Colon (tissue), 2 donors: ENCODE results near the gene YY2.
"Not testable (repeated sequence)": the region's sequence is repeated elsewhere in the genome, so short reads cannot be mapped to it uniquely, and the experiment has no call there.

Experiments
- FAIRE-seq: peaks from 2 replicates; lab custom pipeline; 2012; peaks lifted over from hg19 to GRCh38; lab: Jason Lieb, UNC
- donor health status: control.
- donor health status: control.

YY2 gene

GRCh38 chrX:21855937-21856415 lies at the start of gene YY2:
YY2 (plus strand) TSS chrX:21855987; CDS start chrX:21856485, 498 bp downstream.
- FAIRE-seq, result no peak

DNA sequence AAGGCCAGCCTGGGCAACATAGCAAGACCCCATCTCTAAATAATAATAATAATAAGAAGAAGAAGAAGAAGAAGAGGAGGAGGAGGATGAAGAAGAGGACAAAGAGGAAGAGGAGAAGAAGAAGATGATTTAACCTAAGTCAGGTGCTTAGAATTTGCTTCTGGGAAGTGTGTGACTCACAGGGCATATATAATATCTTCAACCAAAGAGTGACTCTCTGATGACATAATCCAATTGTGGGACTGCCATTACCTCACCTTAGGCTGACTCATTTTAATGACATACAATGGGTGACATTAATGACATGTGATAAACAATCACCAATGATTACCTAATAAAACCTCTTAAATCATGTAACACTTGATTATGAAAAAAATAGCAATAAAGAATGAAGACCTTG lies 49.1 kb upstream of the YY2 start:
- no peak for FAIRE-seq

GRCh38 chrX:21811832-21812231 lies 44.0 kb upstream of the YY2 start:
- no peak for FAIRE-seq

- FAIRE-seq, result no peak
These were observed 43.2 kb upstream of the YY2 start for GRCh38 chrX:21812628-21813027.

DNA sequence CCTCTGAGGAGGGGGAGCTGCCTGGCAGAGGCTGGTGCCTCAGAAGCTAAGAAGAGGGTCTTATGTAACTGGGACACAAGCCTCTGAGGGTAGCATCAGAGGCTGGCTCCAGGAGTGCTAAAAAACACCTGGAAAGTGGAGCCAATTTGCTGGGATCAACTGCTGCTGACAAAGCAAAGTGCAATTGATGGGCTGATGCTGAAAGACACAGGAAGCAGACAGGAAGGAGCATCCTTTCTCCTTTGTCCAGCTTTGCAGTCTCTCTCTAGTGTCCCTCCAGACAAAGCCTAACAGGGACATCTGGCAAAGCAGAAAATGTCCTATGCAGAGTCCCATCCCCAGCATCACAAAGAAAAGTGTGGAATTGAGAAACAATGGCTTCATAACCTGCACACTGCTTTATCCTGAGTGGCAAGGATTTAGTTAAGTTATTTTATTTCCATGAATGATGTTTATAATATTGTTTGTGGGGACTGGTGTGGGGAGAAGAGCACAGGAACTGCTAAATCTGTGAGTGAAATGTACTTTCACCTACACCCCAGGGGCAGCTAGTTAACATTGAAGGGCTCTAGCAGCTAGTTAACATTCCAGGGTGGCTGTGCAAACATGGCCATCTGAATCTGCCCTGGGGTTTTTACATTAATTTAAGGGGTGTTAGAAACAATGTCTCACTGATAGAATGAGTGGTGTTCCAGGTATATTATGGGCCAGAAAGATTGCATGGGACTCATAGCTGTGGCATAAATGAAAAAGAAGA lies 42.0 kb upstream of the YY2 start:
- no peak for FAIRE-seq

DNA sequence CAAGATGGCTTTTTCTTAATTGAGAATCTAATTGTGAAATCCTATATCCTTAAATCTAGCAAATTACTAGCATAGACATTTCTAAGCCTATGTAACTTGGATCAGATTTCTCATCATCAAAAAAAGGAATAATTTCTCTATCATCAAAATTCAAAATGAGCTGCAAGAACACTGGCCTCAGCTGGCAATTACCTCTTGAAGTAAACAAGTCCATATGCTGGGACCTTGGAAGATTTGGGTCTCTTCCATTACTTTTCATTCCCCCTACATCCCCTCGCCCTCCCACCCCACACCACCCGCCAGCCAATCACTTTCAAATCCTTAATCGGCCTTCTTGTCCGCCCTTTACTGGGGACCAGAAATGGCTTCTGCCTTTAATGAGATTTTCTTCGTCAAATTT lies 39.7 kb upstream of the YY2 start:
- FAIRE-seq, result no peak

DNA sequence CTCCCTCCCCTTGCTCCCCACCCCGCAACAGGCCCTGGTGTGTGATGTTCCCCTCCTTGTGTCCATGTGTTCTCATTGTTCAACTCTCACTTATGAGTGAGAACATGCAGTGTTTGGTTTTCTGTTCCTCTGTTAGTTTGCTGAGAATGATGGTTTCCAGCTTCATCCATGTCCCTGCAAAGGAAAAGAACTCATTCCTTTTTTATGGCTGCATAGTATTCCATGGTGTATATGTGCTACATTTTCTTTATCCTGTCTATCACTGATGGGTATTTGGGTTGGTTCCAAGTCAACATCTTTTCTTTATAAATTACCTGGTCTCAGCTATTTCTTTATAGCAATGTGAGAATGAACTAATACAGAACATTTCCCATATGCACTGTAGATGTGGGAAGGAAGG lies 35.6 kb upstream of the YY2 start:
- FAIRE-seq, result not testable (repeated sequence)

- no peak for FAIRE-seq
These were observed 33.9 kb upstream of the YY2 start for GRCh38 chrX:21821875-21822274.

GRCh38 chrX:21831496-21831895 lies 24.3 kb upstream of the YY2 start:
- FAIRE-seq, result no peak

GRCh38 chrX:21837056-21837455 lies 18.7 kb upstream of the YY2 start:
- FAIRE-seq, result no peak

DNA sequence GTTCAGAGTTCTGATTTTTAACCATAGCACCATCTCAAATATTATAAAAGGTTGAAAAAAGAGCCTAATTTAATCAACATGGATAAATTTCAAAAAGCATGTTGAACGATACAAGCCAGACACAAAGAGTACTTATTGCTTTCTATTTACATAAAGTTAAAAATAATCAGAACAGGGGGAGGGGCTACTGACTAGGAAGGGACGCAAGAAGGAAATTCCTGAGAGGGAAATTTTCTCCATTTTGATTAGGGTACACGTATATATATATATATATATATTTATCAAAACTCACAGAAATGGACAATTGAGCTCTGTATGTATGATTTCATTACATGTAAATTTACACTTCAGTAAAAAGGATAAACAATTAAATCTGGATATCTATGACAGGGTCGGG lies 16.9 kb upstream of the YY2 start:
- peak; percentile 93 for FAIRE-seq

GRCh38 chrX:21839334-21840192 lies 16.2 kb upstream of the YY2 start, which contains the start of gene MBTPS2:
MBTPS2 (plus strand) TSS chrX:21839617; CDS start chrX:21839735, 118 bp downstream.
- no peak for FAIRE-seq

GRCh38 chrX:21840193-21840545 lies 15.6 kb upstream of the YY2 start:
- no peak for FAIRE-seq

DNA sequence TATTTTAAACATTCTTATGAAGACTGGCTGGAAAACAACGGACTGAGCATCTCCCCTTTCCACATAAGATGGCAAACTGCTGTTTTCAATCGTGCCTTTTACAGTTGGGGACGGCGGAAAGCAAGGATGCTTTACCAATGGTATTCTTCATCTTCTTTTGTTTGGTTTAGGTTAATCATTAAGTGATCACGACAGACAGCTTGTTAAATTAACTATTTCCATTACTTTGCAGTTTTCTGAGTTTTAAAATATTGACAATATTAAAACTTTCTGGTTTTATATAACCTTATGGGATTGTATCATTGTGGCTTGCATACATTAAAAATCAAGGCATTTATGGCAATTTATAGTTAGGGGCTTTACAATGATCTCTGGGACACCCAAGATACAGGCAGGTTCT lies 12.6 kb upstream of the YY2 start:
- no peak for FAIRE-seq

DNA sequence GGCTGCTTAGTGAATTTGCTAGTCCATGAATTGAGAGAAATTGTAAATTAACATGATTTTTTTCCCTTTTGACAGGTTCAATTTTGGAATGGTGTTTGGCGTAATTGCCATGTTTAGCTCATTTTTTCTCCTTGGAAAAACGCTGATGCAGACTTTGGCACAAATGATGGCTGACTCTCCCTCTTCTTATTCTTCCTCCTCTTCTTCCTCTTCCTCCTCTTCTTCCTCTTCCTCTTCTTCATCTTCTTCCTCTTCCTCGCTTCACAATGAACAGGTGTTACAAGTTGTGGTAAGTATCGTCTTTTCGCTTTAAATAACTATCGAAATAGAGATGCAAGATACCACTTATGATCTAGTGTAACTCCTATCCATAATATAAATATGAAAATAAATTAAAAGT lies 10.7 kb upstream of the YY2 start:
- FAIRE-seq, result no peak

- FAIRE-seq, result no peak
These were observed 8.4 kb upstream of the YY2 start for GRCh38 chrX:21847342-21847741.

GRCh38 chrX:21853578-21853977 lies 2.2 kb upstream of the YY2 start:
- FAIRE-seq, result no peak

DNA sequence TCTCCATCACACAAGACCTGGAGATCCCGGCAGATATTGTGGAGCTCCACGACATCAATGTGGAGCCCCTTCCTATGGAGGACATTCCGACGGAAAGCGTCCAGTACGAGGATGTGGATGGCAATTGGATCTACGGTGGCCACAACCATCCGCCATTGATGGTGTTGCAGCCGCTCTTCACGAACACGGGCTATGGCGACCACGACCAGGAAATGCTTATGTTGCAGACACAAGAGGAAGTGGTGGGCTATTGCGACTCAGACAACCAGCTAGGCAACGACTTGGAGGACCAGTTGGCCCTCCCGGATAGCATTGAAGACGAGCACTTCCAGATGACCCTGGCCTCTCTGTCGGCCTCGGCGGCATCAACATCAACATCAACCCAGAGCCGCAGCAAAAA lies 717 bp downstream of the YY2 start:
- FAIRE-seq, result no peak

DNA sequence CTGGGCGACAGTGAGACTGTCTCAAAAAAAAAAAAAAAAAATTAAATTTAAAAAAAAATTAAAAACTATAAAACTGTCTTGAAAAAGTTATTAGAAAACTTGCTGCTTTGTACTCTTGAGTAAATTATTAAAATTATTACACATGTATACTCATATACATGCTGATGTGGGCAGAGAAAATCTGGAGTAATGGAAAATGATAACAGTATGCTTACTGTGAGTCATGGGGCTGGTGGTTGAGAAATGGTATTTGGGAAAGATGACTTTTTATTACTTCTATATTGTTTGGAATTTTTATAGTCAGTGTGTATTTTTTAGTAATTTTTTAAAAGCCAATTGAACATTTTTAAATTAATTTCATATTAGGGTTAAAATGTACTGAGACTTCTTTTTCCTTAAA lies 7.5 kb downstream of the YY2 start:
- FAIRE-seq, result no peak

DNA sequence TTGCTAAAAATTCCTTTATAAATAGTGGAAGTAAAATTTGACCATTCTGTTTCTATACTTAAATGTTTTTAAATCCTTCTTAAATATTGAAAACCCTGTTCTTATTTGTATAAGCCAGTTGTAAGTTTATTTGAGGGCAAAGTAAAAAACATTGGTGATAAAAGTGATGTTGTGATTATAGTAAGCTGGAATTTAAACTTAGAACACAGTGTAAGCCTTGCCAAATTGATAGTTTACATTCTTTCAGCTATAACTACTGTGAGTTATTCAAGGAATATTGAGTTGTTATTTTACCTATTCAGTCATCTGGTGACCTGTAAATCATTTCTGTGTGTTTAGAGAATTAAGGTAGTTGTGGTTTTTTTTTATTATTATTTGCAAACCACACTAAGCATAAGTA lies 9.6 kb downstream of the YY2 start:
- FAIRE-seq, result peak; percentile 90

GRCh38 chrX:21870494-21870893 lies 14.7 kb downstream of the YY2 start:
- no peak for FAIRE-seq

DNA sequence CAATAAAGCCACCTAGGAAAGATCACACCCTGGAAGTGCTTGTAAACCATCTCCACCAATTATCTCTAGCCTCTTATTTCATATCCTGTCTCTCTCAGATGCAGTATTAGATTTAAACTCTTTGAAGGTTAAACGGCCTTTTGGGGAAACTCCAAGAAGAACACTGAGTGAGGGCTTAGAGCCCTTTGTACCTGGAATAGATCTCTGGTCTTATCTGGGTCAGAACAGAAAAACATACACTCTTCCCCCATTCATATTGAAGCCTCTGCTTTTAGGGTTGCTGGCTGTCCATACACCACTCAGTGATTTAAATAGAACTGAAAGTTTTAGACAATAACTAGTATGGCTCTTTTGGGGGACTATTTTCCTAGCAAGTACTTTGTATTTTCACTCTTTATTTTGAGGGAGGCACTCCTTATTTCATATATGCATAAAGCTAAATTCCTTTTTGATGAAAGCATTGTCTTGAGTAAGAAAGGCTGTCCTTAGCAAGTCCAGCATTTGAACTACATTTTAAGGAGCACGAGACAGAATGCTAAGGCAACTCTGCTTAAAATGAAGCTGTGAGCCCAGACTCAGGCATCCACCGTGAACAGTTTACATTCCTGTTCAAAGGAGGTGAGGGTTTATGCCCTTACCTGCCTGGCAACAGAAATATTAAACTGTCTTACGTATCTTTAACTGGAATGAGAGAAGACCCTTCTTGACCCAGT lies 17.4 kb downstream of the YY2 start:
- no peak for FAIRE-seq

DNA sequence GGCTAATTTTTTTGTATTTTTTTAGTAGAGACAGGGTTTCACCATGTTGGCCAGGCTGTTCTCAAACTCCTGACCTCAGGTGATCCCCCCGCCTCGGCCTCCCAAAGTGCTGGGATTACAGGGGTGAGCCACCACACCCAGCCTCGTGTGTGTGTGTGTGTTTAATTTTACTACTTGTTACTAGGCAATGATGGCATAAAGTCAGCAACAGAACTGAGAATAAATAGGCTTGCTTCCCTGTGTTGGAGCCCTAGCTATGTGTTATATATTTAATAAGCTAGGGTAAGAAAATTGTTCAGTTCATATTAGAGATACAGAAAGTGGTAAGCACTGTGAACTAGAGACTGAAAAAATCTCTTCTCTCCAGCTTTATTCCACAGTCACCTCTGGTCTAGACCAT lies 18.4 kb downstream of the YY2 start:
- FAIRE-seq, result not testable (repeated sequence)
